Muscle of leg (tissue), 11 donors: Measurements from ENCODE around the gene EPRS1. TPM values are rescaled to one million over a fixed set of nuclear protein-coding genes. Genes with fewer than 3 reads are reported as not detected.

ENCODE experiments used
- DNase-seq: peaks from one replicate; pipeline ENCODE4 v3.0.0; 2013
- H3K27ac ChIP-seq: one replicate; pipeline ENCODE4 v1.5.1; 2013; ENCODE audit warnings: mild to moderate bottlenecking, low read length, control low read depth
- H3K27me3 ChIP-seq: one replicate; pipeline ENCODE4 v1.6.1; 2013; ENCODE audit warnings: low read length; ENCODE audit not compliant: control insufficient read depth, insufficient read depth
- H3K36me3 ChIP-seq: one replicate; pipeline ENCODE4 v1.6.1; 2013; ENCODE audit warnings: low read length; ENCODE audit not compliant: control insufficient read depth, insufficient read depth
- H3K4me1 ChIP-seq: one replicate; pipeline ENCODE4 v1.6.1; 2013; ENCODE audit warnings: low read length; ENCODE audit not compliant: control insufficient read depth, insufficient read depth
- H3K4me3 ChIP-seq: one replicate; pipeline ENCODE4 v1.5.1; 2013; ENCODE audit warnings: low read length, control low read depth
- H3K9me3 ChIP-seq: replicated peaks from 2 replicates; pipeline ENCODE4 v1.6.1; 2013; ENCODE audit warnings: low read depth, low read length; ENCODE audit not compliant: control insufficient read depth
- WGBS: methylation state at CpG from one replicate; pipeline ENCODE4 v1.1.5; 2013; ENCODE audit warnings: missing lambda C conversion rate; ENCODE audit not compliant: insufficient coverage; 5-methylcytosine and 5-hydroxymethylcytosine counted together
- polyA plus RNA-seq, 8 donors: library from polyadenylated mRNA; unstranded; fragments of 120-200 nt; gene quantifications; one replicate each; pipeline versions ENCODE4 v1.2.1 to v1.2.3, GENCODE V29; 2013; ENCODE audit warnings: inconsistent platforms in 1 of 8, low replicate concordance in 1 of 8; ENCODE audit not compliant: insufficient read length in 8 of 8, insufficient read depth in 1 of 8
- total RNA-seq: library from RNA; stranded (reverse); fragments of 120-200 nt; gene quantifications from one replicate; pipeline ENCODE4 v1.2.4, GENCODE V29; 2013

Gene EPRS1
- total and polyA plus RNA-seq, 9 donors = 71.9 to 102 (median 87.6) TPM

GRCh38 chr1:220005489-220005888 lies 40.8 kb downstream of the EPRS1 start:
- no CpG with 5 or more reads among the region's 5 CpGs for WGBS
- Histone ChIP-seq H3K36me3 (peaks cover 40% of the 10 kb centered on the region), H3K27ac (no peak overlapping the region)

GRCh38 chr1:220003610-220004299 lies 42.5 kb downstream of the EPRS1 start:
- Histone ChIP-seq H3K4me3 (no peak overlapping the region), H3K27me3 (no peaks in the 10 kb centered on the region), H3K27ac (no peak overlapping the region), H3K9me3 (no peaks in the 10 kb centered on the region), H3K4me1 (no peaks in the 10 kb centered on the region), H3K36me3 (peaks cover 42% of the 10 kb centered on the region)
- WGBS = 100% methylated on average over 1 of the region's 6 CpGs
- DNase-seq = no peak

More at GRCh38 chr1:220005489-220005888, 40.8 kb downstream of the EPRS1 start:
- H3K4me3 ChIP-seq = no peak overlapping the region
- H3K4me1 ChIP-seq = no peaks in the 10 kb centered on the region
- H3K9me3 ChIP-seq = no peaks in the 10 kb centered on the region
- no peaks in the 10 kb centered on the region for H3K27me3 ChIP-seq
- DNase-seq = no peak

- H3K4me1 ChIP-seq = no peaks in the 10 kb centered on the region
- no peak overlapping the region for H3K4me3 ChIP-seq
- H3K27ac ChIP-seq = no peak overlapping the region
- peaks cover 43% of the 10 kb centered on the region for H3K36me3 ChIP-seq
- WGBS = no CpG with 5 or more reads among the region's 1 CpG
- no peaks in the 10 kb centered on the region for H3K27me3 ChIP-seq
- H3K9me3 ChIP-seq = no peaks in the 10 kb centered on the region
- no peak for DNase-seq
Measured at GRCh38 chr1:220003015-220003414, 43.3 kb downstream of the EPRS1 start.

- DNase-seq = no peak
- Histone ChIP-seq H3K27me3 (no peaks in the 10 kb centered on the region), H3K27ac (no peak overlapping the region), H3K9me3 (no peaks in the 10 kb centered on the region), H3K4me1 (no peaks in the 10 kb centered on the region), H3K36me3 (peaks cover 47% of the 10 kb centered on the region), H3K4me3 (no peak overlapping the region)
- no CpG with 5 or more reads among the region's 4 CpGs for WGBS
Measured at GRCh38 chr1:220001095-220001501, 45.2 kb downstream of the EPRS1 start.

- peaks cover 51% of the 10 kb centered on the region for H3K36me3 ChIP-seq
- DNase-seq = no peak
Measured at GRCh38 chr1:219999821-220000220, 46.5 kb downstream of the EPRS1 start.

More at GRCh38 chr1:219999821-220000220, 46.5 kb downstream of the EPRS1 start:
- Histone ChIP-seq H3K4me1 (no peaks in the 10 kb centered on the region), H3K27me3 (no peaks in the 10 kb centered on the region), H3K9me3 (no peaks in the 10 kb centered on the region), H3K27ac (no peak overlapping the region), H3K4me3 (no peak overlapping the region)
- WGBS = no CpG with 5 or more reads among the region's 4 CpGs

Other genes starting within 250 kb of the EPRS1 start
- gene SLC30A10, start 117.9 kb downstream of the EPRS1 start, total RNA-seq = 0.71 TPM
- gene SLC30A10, start 117.9 kb downstream of the EPRS1 start, polyA plus RNA-seq = 1 to 10 TPM in 1 of 8 donors, under 1 TPM in 7; 0.25 to 1.5 (median 0.39) TPM
- 14.5 TPM for gene BPNT1, start 43.3 kb upstream of the EPRS1 start, total RNA-seq
- gene BPNT1, start 43.3 kb upstream of the EPRS1 start, polyA plus RNA-seq = 10 to 100 TPM; 19.8 to 33.5 (median 24.6) TPM
- gene IARS2, start 47.6 kb upstream of the EPRS1 start, total RNA-seq = 46.3 TPM
- 10 to 100 TPM; 45.3 to 53.0 (median 49.4) TPM for gene IARS2, start 47.6 kb upstream of the EPRS1 start, polyA plus RNA-seq
- gene RAB3GAP2, start 225.9 kb upstream of the EPRS1 start, total RNA-seq = 21.5 TPM
- gene RAB3GAP2, start 225.9 kb upstream of the EPRS1 start, polyA plus RNA-seq = 10 to 100 TPM; 15.6 to 23.3 (median 18.6) TPM